Muscle of leg (tissue), 11 donors: ENCODE data around the gene VMO1. TPM values are rescaled to one million over a fixed set of nuclear protein-coding genes. Genes with fewer than 3 reads are reported as not detected.

ENCODE experiments used
- DNase-seq: peaks from one replicate; pipeline ENCODE4 v3.0.0; 2013
- H3K27ac ChIP-seq: one replicate; pipeline ENCODE4 v1.5.1; 2013; ENCODE audit warnings: mild to moderate bottlenecking, low read length, control low read depth
- H3K27me3 ChIP-seq: one replicate; pipeline ENCODE4 v1.6.1; 2013; ENCODE audit warnings: low read length; ENCODE audit not compliant: control insufficient read depth, insufficient read depth
- H3K36me3 ChIP-seq: one replicate; pipeline ENCODE4 v1.6.1; 2013; ENCODE audit warnings: low read length; ENCODE audit not compliant: control insufficient read depth, insufficient read depth
- H3K4me1 ChIP-seq: one replicate; pipeline ENCODE4 v1.6.1; 2013; ENCODE audit warnings: low read length; ENCODE audit not compliant: control insufficient read depth, insufficient read depth
- H3K4me3 ChIP-seq: one replicate; pipeline ENCODE4 v1.5.1; 2013; ENCODE audit warnings: low read length, control low read depth
- H3K9me3 ChIP-seq: replicated peaks from 2 replicates; pipeline ENCODE4 v1.6.1; 2013; ENCODE audit warnings: low read depth, low read length; ENCODE audit not compliant: control insufficient read depth
- WGBS: methylation state at CpG from one replicate; pipeline ENCODE4 v1.1.5; 2013; ENCODE audit warnings: missing lambda C conversion rate; ENCODE audit not compliant: insufficient coverage; 5-methylcytosine and 5-hydroxymethylcytosine counted together
- polyA plus RNA-seq, 8 donors: library from polyadenylated mRNA; unstranded; fragments of 120-200 nt; gene quantifications; one replicate each; pipeline versions ENCODE4 v1.2.1 to v1.2.3, GENCODE V29; 2013; ENCODE audit warnings: inconsistent platforms in 1 of 8, low replicate concordance in 1 of 8; ENCODE audit not compliant: insufficient read length in 8 of 8, insufficient read depth in 1 of 8
- total RNA-seq: library from RNA; stranded (reverse); fragments of 120-200 nt; gene quantifications from one replicate; pipeline ENCODE4 v1.2.4, GENCODE V29; 2013

VMO1 gene
- total and polyA plus RNA-seq, 9 donors: 3.0 to 12.7 (median 6.2) TPM

DNA sequence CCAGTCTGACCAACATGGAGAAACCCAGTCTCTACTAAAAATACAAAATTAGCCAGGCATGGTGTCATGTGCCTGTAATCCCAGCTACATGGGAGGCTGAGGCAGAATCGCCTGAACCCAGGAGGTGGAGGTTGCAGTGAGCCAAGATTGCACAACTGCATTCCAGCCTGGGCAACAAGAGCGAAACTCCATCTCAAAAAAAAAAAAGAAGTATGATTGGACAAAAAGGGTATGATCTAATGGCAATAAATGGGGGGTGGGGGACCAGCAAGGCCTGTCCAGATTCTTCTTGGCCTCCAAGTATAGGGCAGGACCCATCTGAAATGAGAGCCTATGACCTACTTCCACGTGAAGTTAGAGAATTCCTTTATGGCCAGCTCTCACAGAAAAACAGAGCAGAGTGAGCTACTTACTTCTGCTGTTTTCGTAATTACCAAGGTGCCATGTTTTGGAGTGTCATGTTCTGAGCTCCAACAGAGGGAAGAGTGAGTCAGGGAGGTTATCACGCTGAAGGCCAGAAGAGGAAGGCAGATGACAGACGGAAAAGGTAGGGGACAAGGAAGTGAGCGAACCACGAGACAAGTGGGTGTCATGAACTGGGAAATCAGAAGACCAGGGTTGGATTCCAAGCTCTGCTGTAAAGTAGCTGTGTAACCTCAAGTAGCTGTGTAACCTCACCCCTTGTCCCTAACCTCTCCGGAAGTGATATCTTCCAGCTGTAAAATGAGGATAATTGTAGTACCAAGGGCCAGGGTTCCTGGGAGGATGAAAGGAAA is 50.1 kb downstream of the VMO1 start:
- Histone ChIP-seq H3K36me3 (peaks cover 6% of the 10 kb centered on the region), H3K27me3 (peaks cover 37% of the 10 kb centered on the region), H3K27ac (peak overlapping the region; percentile 42), H3K4me3 (no peak overlapping the region), H3K4me1 (peaks cover 18% of the 10 kb centered on the region), H3K9me3 (no peaks in the 10 kb centered on the region)
- 58% methylated on average over 5 of the region's 9 CpGs for WGBS
- DNase-seq: peak; percentile 75

Other genes with a start within 250 kb of the VMO1 start
- gene MYBBP1A, start 231.0 kb downstream of the VMO1 start, total RNA-seq: 25.5 TPM
- 10 to 100 TPM; 32.9 to 42.3 (median 36.5) TPM for gene MYBBP1A, start 231.0 kb downstream of the VMO1 start, polyA plus RNA-seq
- gene GGT6, start 225.8 kb downstream of the VMO1 start, total RNA-seq: 0.04 TPM
- gene GGT6, start 225.8 kb downstream of the VMO1 start, polyA plus RNA-seq: 1 to 10 TPM in 1 of 8 donors, under 1 TPM in 7; 0.05 to 3.2 (median 0.15) TPM
- 88.9 TPM for gene SMTNL2, start 201.8 kb downstream of the VMO1 start, total RNA-seq
- 100 to 1,000 TPM in 5 of 8 donors, 10 to 100 TPM in 3; 67.9 to 157 (median 113) TPM for gene SMTNL2, start 201.8 kb downstream of the VMO1 start, polyA plus RNA-seq
- 0.18 TPM for gene ALOX15, start 144.7 kb downstream of the VMO1 start, total RNA-seq
- gene ALOX15, start 144.7 kb downstream of the VMO1 start, polyA plus RNA-seq: 1 to 10 TPM in 1 of 8 donors, under 1 TPM in 7; 0.07 to 1.4 (median 0.35) TPM
- 13.5 TPM for gene PELP1, start 82.2 kb downstream of the VMO1 start, total RNA-seq
- 10 to 100 TPM; 27.1 to 39.2 (median 34.3) TPM for gene PELP1, start 82.2 kb downstream of the VMO1 start, polyA plus RNA-seq
- gene ARRB2, start 75.7 kb downstream of the VMO1 start, total RNA-seq: 12.9 TPM
- 10 to 100 TPM; 16.5 to 29.1 (median 21.3) TPM for gene ARRB2, start 75.7 kb downstream of the VMO1 start, polyA plus RNA-seq
- gene MED11, start 54.9 kb downstream of the VMO1 start, total RNA-seq: 21.9 TPM
- 10 to 100 TPM; 14.4 to 20.2 (median 17.3) TPM for gene MED11, start 54.9 kb downstream of the VMO1 start, polyA plus RNA-seq
- gene ZMYND15, start 46.5 kb downstream of the VMO1 start, total RNA-seq: 0.27 TPM
- under 1 TPM; 0.15 to 0.79 (median 0.36) TPM for gene ZMYND15, start 46.5 kb downstream of the VMO1 start, polyA plus RNA-seq
- 1.7 TPM for gene CXCL16, start 46.4 kb downstream of the VMO1 start, total RNA-seq
- 1 to 10 TPM; 2.9 to 8.3 (median 4.7) TPM for gene CXCL16, start 46.4 kb downstream of the VMO1 start, polyA plus RNA-seq
- not detected for gene TM4SF5, start 14.5 kb downstream of the VMO1 start, total RNA-seq
- 1 to 10 TPM in 1 of 8 donors, under 1 TPM in 1, not detected in 6; 0.36 to 2.2 TPM for gene TM4SF5, start 14.5 kb downstream of the VMO1 start, polyA plus RNA-seq
- gene GLTPD2, start 2.6 kb upstream of the VMO1 start, total RNA-seq: not detected
- 1 to 10 TPM in 2 of 8 donors, under 1 TPM in 6; 0.41 to 2.2 (median 0.84) TPM for gene GLTPD2, start 2.6 kb upstream of the VMO1 start, polyA plus RNA-seq
- 125 TPM for gene PSMB6, start 9.8 kb upstream of the VMO1 start, total RNA-seq
- 100 to 1,000 TPM in 7 of 8 donors, 10 to 100 TPM in 1; 99.0 to 110 (median 107) TPM for gene PSMB6, start 9.8 kb upstream of the VMO1 start, polyA plus RNA-seq
- 22.2 TPM for gene PLD2, start 20.8 kb upstream of the VMO1 start, total RNA-seq
- 10 to 100 TPM; 22.4 to 36.9 (median 28.2) TPM for gene PLD2, start 20.8 kb upstream of the VMO1 start, polyA plus RNA-seq
- 11.8 TPM for gene MINK1, start 47.0 kb upstream of the VMO1 start, total RNA-seq
- 10 to 100 TPM; 24.4 to 39.3 (median 31.3) TPM for gene MINK1, start 47.0 kb upstream of the VMO1 start, polyA plus RNA-seq
- 2.8 TPM for gene C17orf107, start 113.2 kb upstream of the VMO1 start, total RNA-seq
- gene C17orf107, start 113.2 kb upstream of the VMO1 start, polyA plus RNA-seq: 1 to 10 TPM in 6 of 8 donors, under 1 TPM in 2; 0.80 to 3.1 (median 1.4) TPM
- gene CHRNE, start 116.7 kb upstream of the VMO1 start, total RNA-seq: 1.5 TPM
- 1 to 10 TPM in 6 of 8 donors, under 1 TPM in 2; 0.53 to 2.5 (median 1.4) TPM for gene CHRNE, start 116.7 kb upstream of the VMO1 start, polyA plus RNA-seq
- gene GP1BA, start 145.9 kb upstream of the VMO1 start, total RNA-seq: 0.04 TPM
- 1 to 10 TPM in 4 of 8 donors, under 1 TPM in 4; 0.69 to 1.3 (median 0.93) TPM for gene GP1BA, start 145.9 kb upstream of the VMO1 start, polyA plus RNA-seq
- gene SLC25A11, start 153.7 kb upstream of the VMO1 start, total RNA-seq: 39.8 TPM
- 10 to 100 TPM; 51.3 to 60.3 (median 56.0) TPM for gene SLC25A11, start 153.7 kb upstream of the VMO1 start, polyA plus RNA-seq
- gene RNF167, start 153.9 kb upstream of the VMO1 start, total RNA-seq: 34.6 TPM
- gene RNF167, start 153.9 kb upstream of the VMO1 start, polyA plus RNA-seq: 10 to 100 TPM; 66.0 to 71.5 (median 69.6) TPM
- 175 TPM for gene PFN1, start 162.2 kb upstream of the VMO1 start, total RNA-seq
- gene PFN1, start 162.2 kb upstream of the VMO1 start, polyA plus RNA-seq: 100 to 1,000 TPM; 413 to 498 (median 454) TPM
- gene ENO3, start 164.8 kb upstream of the VMO1 start, total RNA-seq: 1,492 TPM
- 1,000 to 10,000 TPM in 6 of 8 donors, 100 to 1,000 TPM in 2; 815 to 2,459 (median 1,732) TPM for gene ENO3, start 164.8 kb upstream of the VMO1 start, polyA plus RNA-seq
- 77.7 TPM for gene SPAG7, start 181.5 kb upstream of the VMO1 start, total RNA-seq
- gene SPAG7, start 181.5 kb upstream of the VMO1 start, polyA plus RNA-seq: 100 to 1,000 TPM in 6 of 8 donors, 10 to 100 TPM in 2; 91.7 to 122 (median 103) TPM
- 4.4 TPM for gene CAMTA2, start 201.3 kb upstream of the VMO1 start, total RNA-seq
- 10 to 100 TPM; 15.8 to 25.2 (median 22.3) TPM for gene CAMTA2, start 201.3 kb upstream of the VMO1 start, polyA plus RNA-seq
- 0.93 TPM for gene INCA1, start 211.2 kb upstream of the VMO1 start, total RNA-seq
- gene INCA1, start 211.2 kb upstream of the VMO1 start, polyA plus RNA-seq: 1 to 10 TPM; 2.8 to 5.4 (median 4.0) TPM
- gene KIF1C, start 211.6 kb upstream of the VMO1 start, total RNA-seq: 57.0 TPM
- 100 to 1,000 TPM in 2 of 8 donors, 10 to 100 TPM in 6; 82.5 to 103 (median 95.4) TPM for gene KIF1C, start 211.6 kb upstream of the VMO1 start, polyA plus RNA-seq
- 0.04 TPM for gene SLC52A1, start 249.1 kb upstream of the VMO1 start, total RNA-seq
- gene SLC52A1, start 249.1 kb upstream of the VMO1 start, polyA plus RNA-seq: under 1 TPM in 7 of 8 donors, not detected in 1; 0.07 to 0.31 (median 0.12) TPM